Progenitor cell of endocrine pancreas (in vitro differentiated cells): ENCODE measurements around the gene POLE2. TPM values are rescaled to one million over a fixed set of nuclear protein-coding genes. Genes with fewer than 3 reads are reported as not detected.

Experiments used
- DNase-seq: peaks from one replicate; pipeline ENCODE4 v3.0.0; 2021; ENCODE audit warnings: low spot score; ENCODE audit not compliant: unreplicated experiment
- H3K27ac Mint-ChIP-seq: 2 replicates; pipeline ENCODE4 v1.8.0; 2021; ENCODE audit warnings: mild to moderate bottlenecking, moderate library complexity, mixed read lengths
- H3K27me3 Mint-ChIP-seq: 2 replicates; pipeline ENCODE4 v1.8.0; 2021; ENCODE audit warnings: mixed read lengths
- H3K36me3 Mint-ChIP-seq: 2 replicates; pipeline ENCODE4 v1.8.0; 2022; ENCODE audit warnings: mixed read lengths; ENCODE audit not compliant: insufficient read depth
- H3K4me1 Mint-ChIP-seq: 2 replicates; pipeline ENCODE4 v1.8.0; 2021; ENCODE audit warnings: low read depth, mixed read lengths
- H3K4me3 Mint-ChIP-seq: 2 replicates; pipeline ENCODE4 v1.8.0; 2021; ENCODE audit warnings: low read depth, mild to moderate bottlenecking, moderate library complexity, mixed read lengths
- H3K9me3 Mint-ChIP-seq: 2 replicates; pipeline ENCODE4 v1.8.0; 2021; ENCODE audit warnings: low read depth, mixed read lengths
- CTCF ChIP-seq: fragments of 200-600 bp; sonication (generic); IDR thresholded peaks from one replicate; pipeline ENCODE4 v1.5.0; 2021; ENCODE audit warnings: antibody characterized with exemption, mild to moderate bottlenecking; ENCODE audit not compliant: unreplicated experiment
- total RNA-seq: library from RNA; stranded (reverse); gene quantifications from 2 replicates; pipeline ENCODE4 v1.2.1, GENCODE V29; 2021

POLE2 gene
- total RNA-seq, 1 donor from 2014 or later = 14.9 TPM

GRCh38 chr14:49653508-49653907 is 34.5 kb downstream of the POLE2 start:
- H3K4me1 Mint-ChIP-seq = no peaks in the 10 kb centered on the region
- no peaks in the 10 kb centered on the region for H3K27me3 Mint-ChIP-seq
- peaks cover 5% of the 10 kb centered on the region for H3K36me3 Mint-ChIP-seq
- TF ChIP-seq CTCF = no peak
- H3K9me3 Mint-ChIP-seq = no peaks in the 10 kb centered on the region
- H3K4me3 Mint-ChIP-seq = no peak overlapping the region
- no peak overlapping the region for H3K27ac Mint-ChIP-seq
- DNase-seq = no peak

- TF ChIP-seq CTCF = no peak
Observed at GRCh38 chr14:49642163-49642562, 45.9 kb downstream of the POLE2 start.

GRCh38 chr14:49641697-49642129 is 46.3 kb downstream of the POLE2 start:
- Mint-ChIP-seq H3K9me3 (no peaks in the 10 kb centered on the region), H3K36me3 (peaks cover 14% of the 10 kb centered on the region), H3K27ac (peak overlapping the region; percentile 27), H3K4me1 (peaks cover 26% of the 10 kb centered on the region), H3K4me3 (peak overlapping the region; percentile 15), H3K27me3 (no peaks in the 10 kb centered on the region)
- DNase-seq = no peak
- no peak for TF ChIP-seq CTCF

More at GRCh38 chr14:49642163-49642562, 45.9 kb downstream of the POLE2 start:
- peak overlapping the region; percentile 27 for H3K27ac Mint-ChIP-seq
- no peaks in the 10 kb centered on the region for H3K27me3 Mint-ChIP-seq
- peak overlapping the region; percentile 15 for H3K4me3 Mint-ChIP-seq
- H3K36me3 Mint-ChIP-seq = peaks cover 18% of the 10 kb centered on the region
- peaks cover 24% of the 10 kb centered on the region for H3K4me1 Mint-ChIP-seq
- no peaks in the 10 kb centered on the region for H3K9me3 Mint-ChIP-seq
- DNase-seq = no peak

- no peaks in the 10 kb centered on the region for H3K9me3 Mint-ChIP-seq
- peaks cover 30% of the 10 kb centered on the region for H3K4me1 Mint-ChIP-seq
- TF ChIP-seq CTCF = no peak
- no peak for DNase-seq
- H3K36me3 Mint-ChIP-seq = peaks cover 15% of the 10 kb centered on the region
- no peaks in the 10 kb centered on the region for H3K27me3 Mint-ChIP-seq
- H3K27ac Mint-ChIP-seq = no peak overlapping the region
- H3K4me3 Mint-ChIP-seq = no peak overlapping the region
Observed at GRCh38 chr14:49640540-49641417, 47.2 kb downstream of the POLE2 start.

GRCh38 chr14:49637534-49638078 is 50.4 kb downstream of the POLE2 start:
- H3K4me3 Mint-ChIP-seq = no peak overlapping the region
- H3K36me3 Mint-ChIP-seq = peaks cover 18% of the 10 kb centered on the region
- no peaks in the 10 kb centered on the region for H3K27me3 Mint-ChIP-seq
- no peak overlapping the region for H3K27ac Mint-ChIP-seq
- no peak for DNase-seq
- peaks cover 34% of the 10 kb centered on the region for H3K4me1 Mint-ChIP-seq
- H3K9me3 Mint-ChIP-seq = no peaks in the 10 kb centered on the region
- TF ChIP-seq CTCF = no peak
